GM18526 (cell line): ENCODE measurements around the gene BIRC5.

Experiments used
- POLR2A ChIP-seq: IDR thresholded peaks from 3 replicates; pipeline ENCODE4 v1.6.1; 2011; ENCODE audit not compliant: insufficient read length; ENCODE audit errors: extremely low read depth

BIRC5 gene

DNA sequence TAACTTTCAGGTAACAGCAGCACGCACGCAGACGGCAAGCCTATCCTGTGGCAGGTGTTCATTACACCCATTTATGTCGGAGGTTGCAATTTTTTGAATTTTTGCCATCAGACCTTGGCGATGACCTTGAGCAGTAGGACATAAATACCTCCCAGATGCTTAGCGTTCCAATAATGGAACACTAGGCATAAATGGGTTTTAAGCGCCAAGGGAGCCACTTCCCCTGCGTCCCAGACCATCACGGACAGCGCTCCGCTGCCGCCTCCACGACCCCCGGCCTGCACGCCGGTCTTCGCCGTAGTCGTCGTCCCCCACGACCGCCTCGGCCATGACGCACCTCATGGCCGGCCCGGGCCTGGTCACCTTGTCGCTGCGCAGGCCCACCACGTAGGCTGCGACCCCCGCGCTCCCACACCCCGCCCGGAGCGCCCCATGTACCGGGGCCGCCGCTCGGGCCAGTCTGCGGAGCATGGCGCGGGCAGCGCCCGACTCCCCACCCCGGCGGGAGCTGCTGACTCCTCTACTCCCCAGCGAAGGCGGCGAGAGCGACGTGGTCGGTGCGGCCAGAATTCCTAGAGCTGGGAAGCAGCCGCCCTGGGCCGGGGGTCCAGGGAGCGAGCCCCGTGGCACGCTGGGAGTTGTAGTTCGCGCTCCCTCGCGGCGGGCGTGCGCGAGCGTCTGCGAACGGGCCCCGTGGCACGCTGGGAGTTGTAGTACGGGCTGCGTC lies 40.1 kb downstream of the BIRC5 start:
- peak; percentile 34 for TF ChIP-seq POLR2A

DNA sequence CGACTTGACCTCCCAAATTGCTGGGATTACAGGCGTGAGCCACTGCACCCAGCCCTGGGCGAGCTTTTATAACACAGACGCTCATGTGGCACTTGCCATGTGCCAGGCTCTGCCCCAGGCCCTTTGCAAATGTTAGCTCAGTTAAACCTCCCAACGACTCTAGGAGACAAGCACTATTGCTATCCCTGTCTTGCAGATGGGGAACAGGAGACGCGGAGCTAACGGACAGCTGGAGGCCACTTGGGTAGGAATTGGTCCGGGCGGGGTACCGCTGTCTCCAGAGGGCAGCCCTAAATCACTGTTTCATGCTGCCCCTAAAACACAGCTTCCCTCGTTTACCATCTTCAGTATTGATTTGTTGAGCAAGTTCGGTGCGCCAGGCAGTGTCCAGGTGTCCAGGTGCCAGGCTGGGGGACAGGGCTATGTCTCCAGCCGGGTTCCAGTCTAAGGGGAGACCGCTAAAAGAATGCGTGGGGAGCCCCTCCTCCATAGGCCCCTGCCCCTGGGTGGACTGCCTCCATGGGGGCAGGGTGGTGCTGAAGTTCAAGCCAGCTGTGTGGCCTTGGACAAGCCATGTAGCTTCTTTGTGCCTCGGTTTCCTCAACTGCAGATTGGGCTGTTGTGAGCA lies 41.1 kb downstream of the BIRC5 start:
- TF ChIP-seq POLR2A: no peak

GRCh38 chr17:78255953-78256706 lies 42.1 kb downstream of the BIRC5 start:
- TF ChIP-seq POLR2A: no peak

DNA sequence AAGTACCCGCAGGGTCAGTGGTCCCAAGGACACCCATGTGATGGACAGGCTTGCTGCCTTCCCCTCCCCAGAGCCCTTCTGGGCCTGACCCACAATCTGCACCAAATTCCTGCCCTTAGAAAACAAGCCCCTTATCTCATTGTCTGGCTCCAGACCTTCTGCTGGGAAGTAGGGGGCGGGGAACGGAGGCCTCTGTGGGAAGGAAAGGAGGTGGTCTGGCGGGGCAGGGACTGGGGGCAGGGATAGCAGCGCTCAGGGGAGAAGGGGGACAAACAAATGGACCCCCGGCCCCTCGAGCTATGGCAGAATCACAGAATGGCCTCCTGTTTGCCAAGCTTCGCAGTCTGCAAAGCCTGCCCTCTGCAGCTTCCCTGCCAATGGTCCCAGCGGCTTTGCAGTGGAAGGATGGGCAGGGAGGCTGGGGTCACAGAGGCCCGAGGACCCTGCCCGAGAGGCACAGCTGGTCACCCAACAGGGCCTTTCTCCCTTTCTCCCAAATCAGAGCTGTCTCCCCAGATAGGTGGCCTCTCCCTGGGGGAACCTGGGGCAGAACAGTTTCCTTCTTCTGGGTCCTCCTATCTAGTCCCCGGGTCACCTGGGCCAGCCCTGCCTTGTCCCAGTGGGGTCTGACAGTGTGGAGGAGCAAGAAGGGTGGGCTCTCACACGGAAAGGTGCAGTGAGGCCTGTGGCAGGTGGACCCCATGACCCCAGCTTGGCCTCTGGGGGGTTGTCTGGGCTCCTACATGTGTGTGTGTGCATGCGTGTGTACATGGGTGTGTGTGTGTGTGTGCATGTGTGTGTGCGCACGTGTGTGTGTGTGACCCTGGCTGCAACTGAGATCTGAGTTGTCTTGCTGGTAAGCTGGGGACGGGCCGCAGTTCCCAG lies 42.9 kb downstream of the BIRC5 start:
- no peak for TF ChIP-seq POLR2A

GRCh38 chr17:78257810-78258322 lies 43.8 kb downstream of the BIRC5 start:
- peak; percentile 9 for TF ChIP-seq POLR2A

DNA sequence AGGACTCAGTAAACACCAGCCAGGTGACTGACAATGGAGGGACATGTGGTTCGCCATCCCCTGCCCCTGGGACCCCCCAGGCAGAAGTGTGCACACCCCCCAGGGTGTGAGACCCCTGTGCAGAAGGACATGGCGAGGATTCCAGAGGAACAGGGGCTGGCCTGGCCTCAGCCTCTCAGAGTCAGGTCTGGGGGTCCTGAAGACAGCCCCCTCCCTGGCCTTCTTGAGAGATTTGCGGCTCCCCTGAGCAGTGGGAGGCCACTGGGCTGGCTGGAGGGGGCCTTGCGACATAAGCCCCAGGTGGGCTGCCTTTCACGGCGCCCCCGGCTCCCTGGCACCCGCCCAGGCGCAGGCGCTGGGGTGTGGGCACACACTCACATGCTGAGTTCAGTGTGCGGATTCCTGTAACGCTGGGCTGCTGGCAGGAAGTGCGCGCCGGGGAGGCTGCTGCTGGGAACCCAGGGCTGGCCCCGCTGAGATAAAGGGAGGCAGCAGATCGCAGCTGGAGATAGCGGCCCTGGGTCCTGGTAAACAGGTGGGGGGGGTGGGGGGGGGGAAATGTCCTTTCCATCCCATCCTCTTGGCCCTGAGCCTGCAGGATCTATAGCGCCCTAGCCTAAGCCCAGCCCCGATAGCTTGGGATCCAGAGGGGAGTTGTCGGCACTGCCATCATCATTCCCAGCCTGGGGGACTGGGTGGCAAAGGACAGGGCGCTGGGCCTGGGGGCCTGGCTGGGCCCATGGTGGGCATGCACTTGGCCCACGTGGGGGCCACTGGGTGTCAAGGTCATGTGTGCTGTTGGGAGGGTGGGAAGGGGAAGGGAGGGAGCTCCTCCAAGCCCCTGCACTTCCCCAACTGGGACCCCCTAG lies 44.5 kb downstream of the BIRC5 start:
- peak; percentile 18 for TF ChIP-seq POLR2A

GRCh38 chr17:78259192-78259554 lies 45.1 kb downstream of the BIRC5 start:
- TF ChIP-seq POLR2A: no peak

GRCh38 chr17:78263063-78263735 lies 49.1 kb downstream of the BIRC5 start:
- no peak for TF ChIP-seq POLR2A

DNA sequence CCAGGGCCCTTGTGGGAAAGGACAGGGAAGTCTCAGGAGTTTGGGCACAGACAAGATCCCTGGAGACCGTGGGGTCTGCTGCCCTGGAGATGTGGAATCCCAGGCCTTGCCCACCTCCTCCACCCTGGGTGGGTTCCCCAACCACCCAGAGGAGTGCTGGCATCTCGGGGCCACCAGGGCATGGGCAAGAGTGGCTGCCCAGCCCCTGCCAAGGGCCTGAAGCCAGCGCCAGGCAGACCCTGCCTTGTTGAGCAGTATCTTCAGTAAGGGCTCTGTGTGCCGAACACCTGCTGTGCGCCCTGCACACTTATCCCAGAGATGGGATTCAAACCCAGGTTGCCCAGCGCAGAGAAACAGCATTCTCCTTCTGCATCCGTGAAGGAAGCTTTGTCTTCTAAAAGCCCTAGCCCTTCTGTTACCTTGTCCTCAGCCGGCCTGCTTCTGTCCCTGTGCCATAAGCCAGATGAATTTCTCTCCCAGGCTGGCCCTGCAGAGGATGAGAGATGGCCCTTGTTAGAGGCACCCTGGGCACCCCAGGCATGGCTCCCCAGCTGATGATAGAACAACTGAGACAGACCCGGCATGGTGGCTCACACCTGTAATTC lies 49.8 kb downstream of the BIRC5 start:
- TF ChIP-seq POLR2A: no peak

DNA sequence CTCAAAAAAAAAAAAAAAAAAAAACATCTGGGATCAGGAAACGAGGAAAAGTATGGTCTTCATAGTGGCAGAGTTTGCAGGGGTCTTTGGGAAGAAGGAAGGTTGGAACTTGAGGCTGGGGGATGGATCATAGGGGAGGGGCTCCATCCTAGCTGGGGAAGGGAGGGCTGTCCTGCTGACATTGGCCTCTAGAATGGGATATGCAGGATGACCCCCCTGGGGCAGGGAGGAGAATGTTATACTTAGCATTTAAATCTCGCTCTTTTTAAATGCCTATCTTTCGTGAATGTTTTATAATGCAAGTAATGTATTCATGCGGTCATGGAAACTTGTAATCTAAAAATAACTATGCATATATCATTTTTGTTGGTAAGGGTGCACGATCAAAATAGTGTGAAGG lies 50.5 kb downstream of the BIRC5 start:
- TF ChIP-seq POLR2A: no peak

GRCh38 chr17:78265121-78265520 lies 51.1 kb downstream of the BIRC5 start:
- no peak for TF ChIP-seq POLR2A

GRCh38 chr17:78266231-78266631 lies 52.2 kb downstream of the BIRC5 start:
- TF ChIP-seq POLR2A: no peak

DNA sequence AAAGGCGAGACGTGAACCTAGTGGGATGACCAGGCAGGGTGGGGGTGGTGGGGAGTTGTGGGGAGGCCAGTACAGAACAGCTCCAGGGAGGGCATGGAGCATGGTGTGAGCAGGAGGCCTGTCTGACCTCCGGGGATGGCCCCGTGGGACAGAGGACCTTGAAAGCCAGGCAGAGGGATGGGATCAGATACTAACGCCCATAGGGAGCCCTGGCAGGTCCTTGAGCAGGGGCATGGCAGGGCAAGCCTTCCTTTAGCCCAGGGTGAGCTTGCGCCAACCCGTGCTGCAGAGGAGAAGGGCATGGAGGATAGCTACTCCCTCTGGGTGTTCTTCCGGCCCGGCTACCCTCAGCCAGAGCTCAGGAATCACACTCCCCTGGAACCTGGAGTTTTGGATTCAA lies 52.7 kb downstream of the BIRC5 start:
- no peak for TF ChIP-seq POLR2A
